Astrocyte (in vitro differentiated cells and primary cell): ENCODE data around the gene PCAT6. TPM values are rescaled to one million over a fixed set of nuclear protein-coding genes. Genes with fewer than 3 reads are reported as not detected.
"Not testable (repeated sequence)": the region's sequence is repeated elsewhere in the genome, so short reads cannot be mapped to it uniquely, and the experiment has no call there.

ENCODE experiments used
- DNase-seq: peaks from one replicate; pipeline ENCODE4 v3.0.0-alpha.2; 2010; ENCODE audit warnings: low read depth
- FAIRE-seq: peaks from 2 replicates; lab custom pipeline; 2011; peaks lifted over from hg19 to GRCh38; lab: Jason Lieb, UNC
- H2AFZ ChIP-seq: 2 replicates; pipeline ENCODE4 v1.6.0; 2012; ENCODE audit warnings: low read depth, low read length, inconsistent platforms
- H3K27ac ChIP-seq: 2 replicates; pipeline ENCODE4 v1.5.1; 2011; ENCODE audit warnings: low read depth, low read length, inconsistent platforms
- H3K27me3 ChIP-seq: 2 replicates; pipeline ENCODE4 v1.6.0; 2011; ENCODE audit warnings: low read length, inconsistent platforms; ENCODE audit not compliant: insufficient read depth
- H3K36me3 ChIP-seq: 2 replicates; pipeline ENCODE4 v1.5.1; 2011; ENCODE audit warnings: low read length, inconsistent platforms; ENCODE audit not compliant: insufficient read depth
- H3K4me1 ChIP-seq: 2 replicates; pipeline ENCODE4 v1.5.1; 2011; ENCODE audit warnings: low read length, inconsistent platforms; ENCODE audit not compliant: insufficient read depth
- H3K4me2 ChIP-seq: 2 replicates; pipeline ENCODE4 v1.6.0; 2012; ENCODE audit warnings: low read length, inconsistent platforms
- H3K4me3 ChIP-seq: 2 replicates; pipeline ENCODE4 v1.5.1; 2011; ENCODE audit warnings: low read depth, mild to moderate bottlenecking, low read length, inconsistent platforms; ENCODE audit not compliant: insufficient read depth
- H3K79me2 ChIP-seq: 2 replicates; pipeline ENCODE4 v1.6.0; 2012; ENCODE audit warnings: mild to moderate bottlenecking, low read length, inconsistent platforms; ENCODE audit not compliant: insufficient read depth
- H3K9ac ChIP-seq: 2 replicates; pipeline ENCODE4 v1.6.0; 2012; ENCODE audit warnings: mild to moderate bottlenecking, low read length, inconsistent platforms
- H3K9me3 ChIP-seq: 2 replicates; pipeline ENCODE4 v1.5.1; 2012; ENCODE audit warnings: low read depth, mild to moderate bottlenecking, low read length, inconsistent platforms; ENCODE audit not compliant: insufficient read depth
- H4K20me1 ChIP-seq: 2 replicates; pipeline ENCODE4 v1.6.0; 2012; ENCODE audit warnings: low read length, inconsistent platforms; ENCODE audit not compliant: insufficient read depth
- H3K27ac Mint-ChIP-seq: one replicate; pipeline ENCODE4 v1.8.0; 2021; ENCODE audit warnings: mild to moderate bottlenecking, mixed read lengths; ENCODE audit not compliant: unreplicated experiment
- H3K27me3 Mint-ChIP-seq: one replicate; pipeline ENCODE4 v1.8.0; 2021; ENCODE audit warnings: low read depth, mixed read lengths; ENCODE audit not compliant: unreplicated experiment
- H3K36me3 Mint-ChIP-seq: one replicate; pipeline ENCODE4 v1.8.0; 2021; ENCODE audit warnings: low read depth, mixed read lengths; ENCODE audit not compliant: unreplicated experiment
- H3K4me1 Mint-ChIP-seq: one replicate; pipeline ENCODE4 v1.8.0; 2021; ENCODE audit warnings: low read depth, mixed read lengths; ENCODE audit not compliant: unreplicated experiment
- H3K4me3 Mint-ChIP-seq: one replicate; pipeline ENCODE4 v1.8.0; 2021; ENCODE audit warnings: mild to moderate bottlenecking, moderate library complexity, mixed read lengths; ENCODE audit not compliant: unreplicated experiment
- H3K9me3 Mint-ChIP-seq: one replicate; pipeline ENCODE4 v1.8.0; 2021; ENCODE audit warnings: mild to moderate bottlenecking, mixed read lengths; ENCODE audit not compliant: unreplicated experiment
- EZH2 ChIP-seq: IDR thresholded peaks from 2 replicates; pipeline ENCODE4 v1.6.1; 2012; ENCODE audit warnings: mild to moderate bottlenecking, low read length, inconsistent platforms; ENCODE audit not compliant: insufficient read depth
- total RNA-seq: library from RNA; stranded (reverse); gene quantifications from 2 replicates; pipeline ENCODE4 v1.2.1, GENCODE V29; 2021
- TF ChIP-seq, protein P1 (sequence below): IDR thresholded peaks from 2 replicates; pipeline ENCODE4 v1.5.1; 2011; ENCODE audit warnings: low read depth, mild to moderate bottlenecking, inconsistent platforms, low read length, moderate library complexity; ENCODE audit not compliant: insufficient read depth

Gene PCAT6
- total RNA-seq, 1 donor from 2014 or later: 5.7 TPM

DNA sequence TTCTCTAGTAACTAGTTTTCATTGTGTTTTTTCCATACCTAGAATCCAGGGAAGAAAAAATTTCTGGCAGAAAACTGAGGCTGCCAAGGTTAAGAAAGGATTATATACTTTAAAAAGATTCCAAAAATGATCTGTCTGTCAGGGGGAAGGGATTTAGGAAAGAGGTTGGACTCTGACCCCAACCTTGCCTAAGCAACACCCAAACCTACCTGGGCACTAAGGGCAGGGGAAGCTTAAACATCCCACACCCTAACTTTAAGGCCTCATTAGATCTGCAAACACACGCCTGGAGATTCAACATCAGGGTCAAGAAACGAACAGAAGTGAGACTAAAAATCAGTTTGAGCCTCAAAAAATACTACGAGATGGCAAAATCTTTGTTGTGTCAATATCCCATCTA is 22.0 kb upstream of the PCAT6 start:
- Mint-ChIP-seq H3K9me3 (no peaks in the 10 kb centered on the region), H3K4me3 (no peak overlapping the region), H3K27me3 (no peaks in the 10 kb centered on the region), H3K36me3 (peaks cover 2% of the 10 kb centered on the region), H3K27ac (no peak overlapping the region), H3K4me1 (peaks cover 4% of the 10 kb centered on the region)
- Histone ChIP-seq H2AFZ (no peak overlapping the region), H4K20me1 (peaks cover 100% of the 10 kb centered on the region), H3K79me2 (peaks cover 100% of the 10 kb centered on the region), H3K27ac (no peak overlapping the region), H3K4me3 (no peak overlapping the region), H3K9me3 (no peaks in the 10 kb centered on the region), H3K4me1 (no peaks in the 10 kb centered on the region), H3K4me2 (no peak overlapping the region), H3K36me3 (no peaks in the 10 kb centered on the region), H3K27me3 (no peaks in the 10 kb centered on the region), H3K9ac (no peak overlapping the region)
- TF ChIP-seq EZH2: no peak
- TF ChIP-seq, protein P1, sequence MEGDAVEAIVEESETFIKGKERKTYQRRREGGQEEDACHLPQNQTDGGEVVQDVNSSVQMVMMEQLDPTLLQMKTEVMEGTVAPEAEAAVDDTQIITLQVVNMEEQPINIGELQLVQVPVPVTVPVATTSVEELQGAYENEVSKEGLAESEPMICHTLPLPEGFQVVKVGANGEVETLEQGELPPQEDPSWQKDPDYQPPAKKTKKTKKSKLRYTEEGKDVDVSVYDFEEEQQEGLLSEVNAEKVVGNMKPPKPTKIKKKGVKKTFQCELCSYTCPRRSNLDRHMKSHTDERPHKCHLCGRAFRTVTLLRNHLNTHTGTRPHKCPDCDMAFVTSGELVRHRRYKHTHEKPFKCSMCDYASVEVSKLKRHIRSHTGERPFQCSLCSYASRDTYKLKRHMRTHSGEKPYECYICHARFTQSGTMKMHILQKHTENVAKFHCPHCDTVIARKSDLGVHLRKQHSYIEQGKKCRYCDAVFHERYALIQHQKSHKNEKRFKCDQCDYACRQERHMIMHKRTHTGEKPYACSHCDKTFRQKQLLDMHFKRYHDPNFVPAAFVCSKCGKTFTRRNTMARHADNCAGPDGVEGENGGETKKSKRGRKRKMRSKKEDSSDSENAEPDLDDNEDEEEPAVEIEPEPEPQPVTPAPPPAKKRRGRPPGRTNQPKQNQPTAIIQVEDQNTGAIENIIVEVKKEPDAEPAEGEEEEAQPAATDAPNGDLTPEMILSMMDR: no peak
- no peak for FAIRE-seq
- no peak for DNase-seq

DNA sequence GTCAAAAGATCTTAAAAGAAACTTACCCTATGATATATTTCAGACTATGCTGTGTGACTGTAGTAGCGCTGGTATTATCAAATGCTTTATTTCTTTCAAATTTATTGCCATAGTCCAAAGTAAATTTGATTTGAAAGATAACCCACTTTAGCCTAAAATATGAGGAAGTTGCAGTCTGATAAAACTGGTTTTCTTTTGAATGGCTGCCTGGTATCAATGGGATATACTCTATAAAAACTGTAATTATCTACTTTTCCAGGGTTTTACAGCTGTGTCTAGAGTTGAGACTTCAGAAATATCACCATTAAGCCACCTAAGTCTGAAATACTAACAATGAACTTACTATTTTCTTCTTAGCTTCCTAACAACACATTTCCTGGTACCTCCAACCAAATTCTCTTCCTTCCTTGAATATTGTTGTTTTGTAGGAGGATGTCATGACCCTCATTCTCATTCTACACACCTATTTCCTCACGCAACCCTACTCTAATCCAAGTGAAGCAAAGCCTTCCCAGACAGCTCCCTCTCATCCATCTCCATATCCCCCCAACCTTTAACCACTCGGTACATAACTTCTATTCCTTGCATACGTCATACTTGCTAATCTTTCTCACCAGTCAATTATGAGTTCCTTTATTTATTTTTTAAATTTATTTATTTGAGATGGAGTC is 19.5 kb upstream of the PCAT6 start:
- peaks cover 100% of the 10 kb centered on the region for H3K79me2 ChIP-seq
- no peaks in the 10 kb centered on the region for H3K9me3 Mint-ChIP-seq
- H3K4me2 ChIP-seq: no peak overlapping the region
- TF ChIP-seq, protein P1: no peak
- no peak for TF ChIP-seq EZH2
- no peak overlapping the region for H3K9ac ChIP-seq
- H3K36me3 ChIP-seq: no peaks in the 10 kb centered on the region
- H3K4me1 ChIP-seq: no peaks in the 10 kb centered on the region
- FAIRE-seq (no peak), DNase-seq (no peak)
- H2AFZ ChIP-seq: no peak overlapping the region
- H3K27me3 ChIP-seq: no peaks in the 10 kb centered on the region
- H3K4me3 Mint-ChIP-seq: no peak overlapping the region
- H3K27ac Mint-ChIP-seq: no peak overlapping the region
- no peak overlapping the region for H3K27ac ChIP-seq
- no peak overlapping the region for H3K4me3 ChIP-seq
- H3K36me3 Mint-ChIP-seq: peaks cover 2% of the 10 kb centered on the region
- peaks cover 100% of the 10 kb centered on the region for H4K20me1 ChIP-seq
- no peaks in the 10 kb centered on the region for H3K9me3 ChIP-seq
- peaks cover 8% of the 10 kb centered on the region for H3K4me1 Mint-ChIP-seq
- H3K27me3 Mint-ChIP-seq: no peaks in the 10 kb centered on the region

DNA sequence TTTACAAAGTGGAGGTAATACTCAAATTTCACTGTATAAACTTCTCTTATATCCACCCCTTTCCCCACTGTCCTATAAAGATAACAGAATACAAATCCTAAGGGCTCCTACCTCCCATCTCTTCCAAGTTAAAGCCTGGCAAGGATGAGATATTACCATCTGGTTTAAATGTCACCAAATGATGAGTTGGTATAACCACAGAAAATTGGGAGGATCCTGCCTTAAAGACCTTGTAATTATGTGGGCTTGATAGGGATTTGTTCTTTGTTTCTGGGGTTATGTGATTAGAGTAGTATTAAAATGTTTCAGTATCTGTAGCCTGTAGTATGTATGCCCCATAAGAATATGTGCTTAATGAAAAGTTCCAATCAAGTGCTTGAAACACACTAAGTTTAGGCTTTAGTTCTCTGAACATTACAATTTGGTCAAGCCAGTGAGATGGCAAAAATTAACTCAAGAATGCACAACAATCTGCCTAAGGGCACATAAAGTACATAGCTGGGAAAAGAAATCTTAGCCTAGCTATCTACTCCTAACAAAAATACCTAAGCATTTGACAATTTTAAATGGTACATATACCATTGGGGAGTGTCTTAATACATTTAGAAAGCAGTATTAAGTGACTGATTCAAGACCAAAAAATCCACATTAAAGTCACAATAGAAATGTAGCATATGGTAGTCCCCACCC is 16.6 kb upstream of the PCAT6 start:
- H3K27ac Mint-ChIP-seq: no peak overlapping the region

DNA sequence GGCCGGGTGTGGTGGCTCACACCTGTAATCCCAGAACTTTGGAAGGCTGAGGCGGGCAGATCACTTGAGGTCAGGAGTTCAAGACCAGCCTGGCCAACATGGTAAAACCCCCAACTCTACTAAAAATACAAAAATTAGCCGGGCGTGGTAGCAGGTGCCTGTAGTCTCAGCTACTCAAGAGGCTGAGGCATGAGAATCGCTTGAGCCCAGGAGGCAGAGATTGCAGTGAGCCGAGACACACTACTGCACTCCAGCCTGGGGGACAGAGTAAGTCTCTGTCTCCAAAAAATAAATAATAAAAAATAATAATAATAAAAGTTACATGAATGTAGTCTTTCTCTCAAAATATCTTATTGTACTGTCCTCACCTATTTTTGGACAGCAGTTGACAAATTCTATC is 15.8 kb upstream of the PCAT6 start:
- not testable (repeated sequence) for H3K4me3 ChIP-seq, H3K9me3 Mint-ChIP-seq, H3K27ac ChIP-seq, H3K9me3 ChIP-seq, H3K4me3 Mint-ChIP-seq, H3K36me3 ChIP-seq, H3K4me2 ChIP-seq, H3K27ac Mint-ChIP-seq, H3K27me3 Mint-ChIP-seq, DNase-seq, H3K4me1 ChIP-seq, H2AFZ ChIP-seq, H3K36me3 Mint-ChIP-seq, H3K27me3 ChIP-seq, H3K4me1 Mint-ChIP-seq, H3K9ac ChIP-seq, FAIRE-seq
- peaks cover 100% of the 10 kb centered on the region for H4K20me1 ChIP-seq
- H3K79me2 ChIP-seq: peaks cover 100% of the 10 kb centered on the region

More for the DNA sequence above, 16.6 kb upstream of the PCAT6 start:
- no peaks in the 10 kb centered on the region for H3K9me3 ChIP-seq
- no peak overlapping the region for H3K27ac ChIP-seq
- H3K27me3 Mint-ChIP-seq: no peaks in the 10 kb centered on the region
- H4K20me1 ChIP-seq: peaks cover 100% of the 10 kb centered on the region
- H3K36me3 ChIP-seq: no peaks in the 10 kb centered on the region
- H2AFZ ChIP-seq: no peak overlapping the region
- H3K9ac ChIP-seq: no peak overlapping the region
- no peaks in the 10 kb centered on the region for H3K4me1 ChIP-seq
- H3K36me3 Mint-ChIP-seq: no peaks in the 10 kb centered on the region
- DNase-seq (no peak), FAIRE-seq (no peak)
- no peaks in the 10 kb centered on the region for H3K9me3 Mint-ChIP-seq
- peaks cover 100% of the 10 kb centered on the region for H3K79me2 ChIP-seq
- no peak for TF ChIP-seq EZH2
- TF ChIP-seq, protein P1: no peak
- no peak overlapping the region for H3K4me3 Mint-ChIP-seq
- H3K27me3 ChIP-seq: no peaks in the 10 kb centered on the region
- H3K4me3 ChIP-seq: no peak overlapping the region
- no peak overlapping the region for H3K4me2 ChIP-seq
- H3K4me1 Mint-ChIP-seq: peaks cover 8% of the 10 kb centered on the region
